Adrenal gland (tissue), 12 donors: ENCODE measurements around the gene PIGQ. TPM values are rescaled to one million over a fixed set of nuclear protein-coding genes. Genes with fewer than 3 reads are reported as not detected.

Experiments used
- DNase-seq, 7 donors: peaks; one replicate each; pipeline ENCODE4 v3.0.0-alpha.2; 2019 to 2020
- H3K27ac ChIP-seq, 5 donors: fragments of 200-600 bp; sonication (generic) in 4 of 5; 1 replicate in 3 of 5; 2 replicates in 2 of 5; pipeline versions ENCODE4 v1.5.1 to v1.8.0; 2016 to 2020; ENCODE audit warnings: mild to moderate bottlenecking in 1 of 5
- H3K27me3 ChIP-seq: fragments of 200-600 bp; 2 replicates; pipeline ENCODE4 v1.8.0; 2021
- H3K36me3 ChIP-seq, 2 donors: fragments of 200-600 bp; replicated peaks in 1 of 2; 1 replicate in 1 of 2; 2 replicates in 1 of 2; pipeline versions ENCODE4 v1.5.1 to v1.8.0; 2018 to 2022
- H3K4me1 ChIP-seq, 2 donors: fragments of 200-600 bp; replicated peaks in 1 of 2; 1 replicate in 1 of 2; 2 replicates in 1 of 2; pipeline versions ENCODE4 v1.5.1 to v1.8.0; 2018 to 2021
- H3K4me3 ChIP-seq, 4 donors: fragments of 200-600 bp; sonication (generic) in 3 of 4; one replicate each; pipeline ENCODE4 v1.5.1; 2016 to 2018
- H3K9me3 ChIP-seq, 3 donors: fragments of 200-600 bp; sonication (generic) in 1 of 3; replicated peaks in 1 of 3; 1 replicate in 2 of 3; 2 replicates in 1 of 3; pipeline versions ENCODE4 v1.5.1 to v1.8.0; 2016 to 2021
- CTCF ChIP-seq, 6 experiments: fragments of 450-650 bp in 4 of 6; fragments of 200-600 bp in 2 of 6; sonication (generic) in 1 of 6; IDR thresholded peaks; 1 replicate in 5 of 6; 2 replicates in 1 of 6; pipeline versions ENCODE4 v1.5.1 to v1.8.0; 2016 to 2021; ENCODE audit warnings: antibody characterized with exemption in 6 of 6, mild to moderate bottlenecking in 2 of 6, moderate library complexity in 1 of 6
- POLR2A ChIP-seq, 2 donors: fragments of 450-650 bp; IDR thresholded peaks; one replicate each; pipeline ENCODE4 v1.6.1; 2017; ENCODE audit warnings: antibody characterized with exemption in 2 of 2, mild to moderate bottlenecking in 2 of 2, moderate library complexity in 1 of 2
- WGBS, 4 donors: extraction: QIAGEN DNeasy Blood & Tissue Kit in 2 of 4; methylation state at CpG; one replicate each; pipeline versions ENCODE4 v1.1.5 to v1.1.7; 2013 to 2017; 5-methylcytosine and 5-hydroxymethylcytosine counted together
- intact Hi-C, 2 donors: fragments of 100-400 bp; cut with DNase I; formaldehyde crosslinking; loops; one replicate each; pipeline versions ENCODE4 v1.14.1 to v1.15.0; 2022 to 2023
- polyA plus RNA-seq, 3 donors: library from polyadenylated mRNA; stranded (reverse); fragments of 200-250 nt in 2 of 3; fragments of 350-450 nt in 1 of 3; fragmentation: Illumina TruSeq in 1 of 3; extraction: RNeasy Lipid Tissue Mini Kit (QIAGEN cat#74804) in 1 of 3; gene quantifications; one replicate each; pipeline ENCODE4 v1.2.3, GENCODE V29; 2013 to 2014
- total RNA-seq, 9 donors: library from RNA; depleted of rRNA in 4 of 9; stranded (reverse); fragments of >200 nt in 4 of 9; fragments of 120-200 nt in 1 of 9; fragmentation: NEBNext Ultra II Directional in 1 of 9; extraction: Animal tissue kit (Norgen Biotek cat#: 25700) in 1 of 9; gene quantifications; one replicate each; pipeline versions ENCODE4 v1.1.0 to v1.2.4, GENCODE V29; 2013 to 2023
- donor health status: healthy with polysubstance abuse.
- donor health status: Bipolar disorder and iron deficiency.
- donor health status: DM: yes; HTN: yes; CAD: no.
- donor health status: DM: no; HTN: no; CAD: no.
- donor health status: DM: no; HTN: no; CAD: no.
- donor health status: DM: yes; HTN: yes; CAD: no.

Gene PIGQ
- total and polyA plus RNA-seq, 12 donors = 12.7 to 317 (median 81.0) TPM

GRCh38 chr16:575354-576196 lies 5.8 kb downstream of the PIGQ start:
- Histone ChIP-seq H3K27me3 (no peaks in the 10 kb centered on the region), H3K4me1 (peaks cover 0 to 8% of the 10 kb centered on the region in 2 donors), H3K36me3 (peaks cover 0 to 21% of the 10 kb centered on the region in 2 donors), H3K4me3 (no peak overlapping the region), H3K9me3 (no peaks in the 10 kb centered on the region), H3K27ac (no peak overlapping the region)
- no peak for TF ChIP-seq POLR2A (IDR thresholded peaks at IDR 0.05)
- TF ChIP-seq CTCF (IDR thresholded peaks at IDR 0.05) = no peak
- intact Hi-C loops = loop anchor here in 1 of 2 donors (5.0 kb wide), 1 partner anchor 82 kb away; no protein-coding TSS in a partner anchor
- 86 to 92% (median 91%) methylated on average over 20 to 36 of the region's 36 CpGs for WGBS, 4 donors
- DNase-seq = no peak

- Histone ChIP-seq H3K4me1 (peaks cover 0 to 5% of the 10 kb centered on the region in 2 donors), H3K9me3 (no peaks in the 10 kb centered on the region), H3K27ac (no peak overlapping the region), H3K27me3 (no peaks in the 10 kb centered on the region), H3K4me3 (no peak overlapping the region), H3K36me3 (peaks cover 0 to 21% of the 10 kb centered on the region in 2 donors)
- intact Hi-C loops = loop anchor here in 1 of 2 donors (5.0 kb wide), 1 partner anchor 81 kb away; no protein-coding TSS in a partner anchor
- no peak for TF ChIP-seq CTCF (IDR thresholded peaks at IDR 0.05)
- no peak for TF ChIP-seq POLR2A (IDR thresholded peaks at IDR 0.05)
- 78 to 93% (median 87%) methylated on average over 10 to 21 of the region's 21 CpGs for WGBS, 4 donors
- no peak for DNase-seq
These were observed 6.5 kb downstream of the PIGQ start for GRCh38 chr16:576197-576822.

- intact Hi-C loops = loop anchor here in 1 of 2 donors (5.0 kb wide), 1 partner anchor 80 kb away; no protein-coding TSS in a partner anchor
- TF ChIP-seq POLR2A (IDR thresholded peaks at IDR 0.05) = no peak
- no peak for TF ChIP-seq CTCF (IDR thresholded peaks at IDR 0.05)
- Histone ChIP-seq H3K36me3 (peaks cover 0 to 21% of the 10 kb centered on the region in 2 donors), H3K9me3 (no peaks in the 10 kb centered on the region), H3K27me3 (no peaks in the 10 kb centered on the region), H3K4me3 (no peak overlapping the region), H3K27ac (no peak overlapping the region), H3K4me1 (peaks cover 0 to 5% of the 10 kb centered on the region in 2 donors)
- DNase-seq = no peak
- whole genome bisulfite sequencing, 4 donors = 73 to 81% (median 77%) methylated on average over 8 of the region's 8 CpGs
These were observed 7.0 kb downstream of the PIGQ start for GRCh38 chr16:576823-577201.

- WGBS, 4 donors = 93 to 100% (median 97%) methylated on average over 1 to 13 of the region's 13 CpGs
- TF ChIP-seq POLR2A (IDR thresholded peaks at IDR 0.05) = no peak
- no peak for TF ChIP-seq CTCF (IDR thresholded peaks at IDR 0.05)
- intact Hi-C loops = loop anchor here in 1 of 2 donors (5.0 kb wide), 1 partner anchor 80 kb away; no protein-coding TSS in a partner anchor
- DNase-seq = no peak
- Histone ChIP-seq H3K27ac (no peak overlapping the region), H3K4me1 (peaks cover 0 to 5% of the 10 kb centered on the region in 2 donors), H3K4me3 (no peak overlapping the region), H3K27me3 (no peaks in the 10 kb centered on the region), H3K9me3 (no peaks in the 10 kb centered on the region), H3K36me3 (peaks cover 0 to 21% of the 10 kb centered on the region in 2 donors)
These were observed 8.0 kb downstream of the PIGQ start for GRCh38 chr16:577796-578195.
